ENCODE measurements around the gene SPATA25.
"Not testable (repeated sequence)": the region's sequence is repeated elsewhere in the genome, so short reads cannot be mapped to it uniquely, and the experiment has no call there.

SPATA25 gene

DNA sequence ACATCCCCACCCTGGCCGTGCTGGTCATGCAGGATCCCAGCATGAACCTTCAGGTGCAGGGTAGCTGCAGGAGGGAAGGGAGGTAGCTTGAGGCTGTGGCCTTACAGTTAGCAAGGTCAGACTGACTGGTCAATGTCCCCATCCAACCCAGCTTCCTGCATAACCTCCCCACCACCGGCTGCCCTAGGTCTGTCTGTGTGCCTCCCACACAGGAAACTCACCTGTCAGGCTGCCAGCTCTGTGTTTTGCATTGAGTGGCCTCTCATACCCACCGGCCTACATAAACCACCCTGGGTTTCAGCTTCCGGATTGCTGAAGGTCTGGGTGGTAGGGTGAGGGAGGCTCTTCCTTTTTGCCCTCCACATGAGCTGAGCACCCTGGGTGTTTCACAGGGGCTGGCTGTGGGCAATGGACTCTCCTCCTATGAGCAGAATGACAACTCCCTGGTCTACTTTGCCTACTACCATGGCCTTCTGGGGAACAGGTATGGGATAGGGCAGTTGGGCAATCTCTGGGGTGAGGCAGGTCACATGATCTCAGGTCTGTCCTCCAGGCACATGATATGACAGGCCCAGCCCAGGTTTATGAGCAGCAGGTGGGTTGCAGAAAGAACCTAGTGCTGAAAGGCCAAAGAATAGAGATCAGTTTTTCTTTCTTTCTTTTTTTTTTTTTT is 5.5 kb upstream of the SPATA25 start:
- no peak for DNase-seq (ENCODE audit: low spot score)

DNA sequence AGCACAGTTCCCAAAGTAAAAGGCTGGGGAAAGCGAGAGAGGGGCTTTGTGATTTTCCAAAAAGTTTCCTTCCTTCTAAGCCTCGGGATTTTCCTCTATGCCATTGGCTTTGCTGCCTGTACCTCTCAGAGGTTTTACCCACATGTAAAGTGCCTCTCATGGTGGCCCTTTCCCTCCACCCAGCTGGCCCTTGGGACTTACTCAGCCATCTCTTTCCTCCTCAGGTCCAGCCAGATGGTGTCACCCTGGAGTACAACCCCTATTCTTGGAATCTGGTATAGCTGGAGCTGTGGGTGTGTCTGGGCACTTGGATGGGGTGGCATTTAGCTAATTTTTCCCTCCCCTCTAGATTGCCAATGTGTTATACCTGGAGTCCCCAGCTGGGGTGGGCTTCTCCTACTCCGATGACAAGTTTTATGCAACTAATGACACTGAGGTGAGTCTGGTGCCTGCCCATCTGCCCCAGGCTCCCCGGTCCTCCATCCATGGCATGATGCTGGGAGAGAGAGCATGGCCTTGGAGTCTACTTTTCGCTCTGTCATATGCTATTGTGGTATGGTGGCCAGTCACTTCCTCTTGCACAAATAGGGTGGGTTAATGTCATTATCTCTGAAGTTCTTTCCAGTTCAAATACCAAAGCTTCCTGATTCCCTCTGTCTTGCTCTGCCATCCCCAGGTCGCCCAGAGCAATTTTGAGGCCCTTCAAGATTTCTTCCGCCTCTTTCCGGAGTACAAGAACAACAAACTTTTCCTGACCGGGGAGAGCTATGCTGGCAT is 4.8 kb upstream of the SPATA25 start:
- peak; percentile 41 for DNase-seq (ENCODE audit: low spot score)

DNA sequence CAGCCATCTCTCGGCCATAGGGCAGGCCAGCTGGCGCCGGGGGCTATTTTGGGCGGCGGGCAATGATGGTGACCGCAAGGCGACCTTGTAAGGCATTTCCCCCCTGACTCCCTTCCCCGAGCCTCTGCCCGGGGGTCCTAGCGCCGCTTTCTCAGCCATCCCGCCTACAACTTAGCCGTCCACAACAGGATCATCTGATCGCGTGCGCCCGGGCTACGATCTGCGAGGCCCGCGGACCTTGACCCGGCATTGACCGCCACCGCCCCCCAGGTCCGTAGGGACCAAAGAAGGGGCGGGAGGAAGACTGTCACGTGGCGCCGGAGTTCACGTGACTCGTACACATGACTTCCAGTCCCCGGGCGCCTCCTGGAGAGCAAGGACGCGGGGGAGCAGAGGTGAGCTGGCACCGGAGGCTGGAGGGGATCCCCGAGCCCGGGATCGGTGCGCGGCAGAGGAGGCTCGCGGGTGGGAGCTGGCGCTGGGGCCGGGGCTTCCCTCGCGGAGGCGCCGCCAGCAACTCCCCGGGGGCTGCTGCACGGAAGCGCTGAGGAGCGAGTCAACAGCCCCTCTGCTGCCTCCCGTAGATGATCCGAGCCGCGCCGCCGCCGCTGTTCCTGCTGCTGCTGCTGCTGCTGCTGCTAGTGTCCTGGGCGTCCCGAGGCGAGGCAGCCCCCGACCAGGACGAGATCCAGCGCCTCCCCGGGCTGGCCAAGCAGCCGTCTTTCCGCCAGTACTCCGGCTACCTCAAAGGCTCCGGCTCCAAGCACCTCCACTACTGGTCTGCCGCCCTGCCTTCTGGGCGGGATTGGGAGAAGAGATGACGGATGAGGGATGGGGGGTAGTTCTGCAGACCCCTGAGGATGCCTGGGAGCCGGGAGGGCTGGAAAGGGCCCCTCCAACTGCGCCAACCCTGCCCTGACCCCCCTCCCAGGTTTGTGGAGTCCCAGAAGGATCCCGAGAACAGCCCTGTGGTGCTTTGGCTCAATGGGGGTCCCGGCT is 3.9 kb upstream of the SPATA25 start, which contains the start of the genes CTSA and NEURL2:
Gene CTSA (plus strand): TSS at position 351 of the 999 bp plus-strand sequence. CDS start 234 bp downstream, at position 585.
Gene NEURL2 (minus strand): TSS at position 224 of the 999 bp plus-strand sequence. CDS start 217 bp downstream, at position 7.
- peak; percentile 99 for DNase-seq (ENCODE audit: low spot score)

DNA sequence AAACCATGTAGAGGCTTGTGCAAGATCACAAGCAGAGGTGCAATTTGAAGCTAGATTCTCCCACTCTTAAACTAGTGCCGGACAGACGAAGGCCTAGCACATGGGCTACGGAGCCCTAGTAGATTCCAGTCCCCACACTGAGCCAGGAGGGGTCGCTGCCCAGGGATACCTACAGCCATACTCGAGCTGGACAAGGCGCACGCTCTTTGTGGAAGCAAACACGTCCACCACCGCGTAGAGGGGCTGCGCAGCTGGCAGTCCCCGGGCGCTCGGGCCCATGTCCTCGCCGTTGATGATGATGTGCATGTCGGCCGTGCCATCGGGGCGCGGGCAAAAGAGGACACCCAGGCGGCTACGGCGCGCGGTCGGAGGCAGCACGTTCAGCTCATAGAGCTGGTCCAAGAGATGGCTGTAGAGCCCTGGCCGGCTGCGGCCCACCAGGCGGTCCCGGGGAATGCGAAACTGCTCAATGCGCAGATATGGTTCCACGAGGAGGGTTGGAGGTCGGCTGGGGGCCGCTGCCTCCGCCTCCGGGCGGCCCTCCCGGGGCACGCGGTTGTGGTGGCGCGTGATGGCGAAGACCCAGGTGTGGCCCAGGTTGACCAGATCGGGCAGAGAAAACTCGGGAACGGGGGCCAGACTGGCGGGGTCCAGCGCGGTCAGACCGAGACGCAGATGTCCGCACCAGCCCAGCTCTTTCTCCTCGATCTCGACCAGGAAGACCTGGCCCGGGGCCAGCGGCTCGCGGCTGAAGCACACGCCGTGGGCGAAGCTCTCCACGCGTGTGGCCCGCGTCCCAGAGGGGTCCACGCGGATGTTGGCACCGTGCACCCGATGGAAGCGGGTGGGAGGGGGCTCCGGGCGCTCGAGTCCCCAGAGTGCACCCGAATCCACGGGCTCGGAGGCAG is 2.9 kb upstream of the SPATA25 start:
- DNase-seq (ENCODE audit: low spot score) = peak; percentile 82

DNA sequence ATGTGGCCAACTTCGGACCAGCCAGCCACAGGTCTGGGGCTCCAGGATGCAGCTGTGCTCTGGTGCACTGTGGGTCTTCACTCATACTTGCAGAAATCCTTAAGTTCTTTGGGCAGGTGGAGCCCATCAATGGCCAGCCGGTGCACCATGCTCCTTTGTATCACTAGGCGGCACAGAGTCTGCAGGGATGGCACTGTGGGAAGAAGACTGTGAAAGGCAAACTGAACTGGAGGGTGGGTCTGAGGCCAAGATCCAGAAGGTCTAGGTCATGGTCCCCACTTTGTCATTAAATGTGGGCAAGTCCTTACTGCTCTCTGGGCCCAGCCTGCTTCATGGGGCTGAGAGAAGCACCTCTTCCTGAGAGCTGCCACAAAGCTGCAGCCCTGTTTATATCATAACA is 1.3 kb upstream of the SPATA25 start:
- no peak for DNase-seq (ENCODE audit: low spot score)

DNA sequence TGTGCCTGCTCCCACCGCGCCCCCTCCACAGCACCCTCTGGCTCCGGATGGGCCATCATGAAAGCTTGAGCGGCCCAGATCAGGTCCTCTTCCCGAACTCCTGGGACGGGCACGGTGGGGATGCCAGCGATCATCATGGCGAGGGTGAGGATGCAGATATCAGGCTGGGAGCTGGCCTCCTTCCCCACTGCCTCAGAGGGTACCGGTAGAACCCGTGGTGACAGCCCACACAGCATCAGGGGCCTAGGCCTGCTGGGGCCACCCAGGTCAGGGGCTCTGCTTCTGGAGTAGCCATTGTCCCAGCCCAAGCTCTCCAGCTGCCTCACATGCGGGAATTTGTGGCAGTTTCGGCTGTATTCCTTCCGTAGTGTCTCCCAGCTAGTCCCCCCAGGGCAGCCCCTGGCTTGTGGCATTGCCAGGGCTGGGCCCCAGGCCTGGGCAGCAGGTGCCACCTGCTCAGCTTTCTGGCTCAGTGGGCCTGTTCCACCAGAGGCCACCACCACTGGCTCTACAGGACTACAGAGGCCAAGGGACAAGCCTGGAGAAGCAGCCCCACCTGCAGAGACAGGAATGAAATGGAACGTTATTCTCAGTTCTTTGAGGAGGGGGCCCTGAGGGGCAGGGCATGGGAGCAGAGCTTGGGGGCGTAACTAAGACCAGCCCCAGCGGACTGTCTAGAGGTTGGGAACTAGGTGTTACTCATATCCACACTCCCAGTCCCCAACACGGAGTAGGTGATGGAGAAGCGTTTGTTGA is 654 bp downstream of the SPATA25 start:
- DNase-seq (ENCODE audit: low spot score) = no peak

DNA sequence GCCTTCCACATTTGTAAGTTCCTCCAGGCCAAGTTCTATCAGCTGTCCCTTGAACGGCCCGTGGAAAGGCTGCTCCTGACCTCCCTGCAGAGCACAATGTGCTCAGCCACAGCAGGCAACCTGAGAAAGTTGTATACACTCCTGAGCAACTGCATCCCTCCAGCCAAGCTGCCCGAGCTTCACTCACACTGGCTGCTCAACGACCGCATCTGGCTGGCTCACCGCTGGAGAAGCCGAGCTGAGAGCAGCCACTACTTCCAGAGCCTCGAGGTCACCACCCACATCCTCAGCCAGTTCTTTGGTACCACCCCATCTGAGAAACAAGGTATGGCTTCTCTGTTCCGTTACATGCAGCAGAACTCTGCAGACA is 4.3 kb downstream of the SPATA25 start:
- no peak for DNase-seq (ENCODE audit: low spot score)

DNA sequence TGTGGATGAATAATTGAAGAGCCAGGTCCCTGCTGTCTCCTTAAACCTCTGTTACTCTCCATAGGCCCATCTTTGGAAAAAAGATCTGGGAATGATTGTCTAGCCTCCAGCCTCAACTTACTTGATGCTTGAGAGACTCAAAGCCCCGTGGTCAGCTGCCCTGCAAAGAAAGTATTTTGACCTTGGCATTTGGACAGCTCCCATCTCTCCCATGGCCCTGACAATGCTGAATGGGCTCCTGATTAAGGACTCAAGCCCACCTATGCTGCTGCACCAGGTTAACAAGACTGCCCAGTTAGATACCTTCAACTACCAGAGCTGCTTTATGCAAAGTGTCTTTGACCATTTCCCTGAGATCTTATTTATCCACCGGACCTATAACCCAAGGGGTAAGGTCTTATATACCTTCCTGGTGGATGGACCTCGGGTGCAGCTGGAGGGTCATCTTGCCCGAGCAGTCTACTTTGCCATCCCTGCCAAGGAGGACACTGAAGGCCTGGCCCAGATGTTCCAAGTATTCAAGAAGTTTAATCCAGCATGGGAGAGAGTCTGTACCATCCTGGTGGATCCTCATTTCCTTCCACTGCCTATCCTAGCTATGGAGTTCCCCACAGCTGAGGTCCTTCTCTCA is 4.8 kb downstream of the SPATA25 start:
- DNase-seq (ENCODE audit: low spot score) = no peak

DNA sequence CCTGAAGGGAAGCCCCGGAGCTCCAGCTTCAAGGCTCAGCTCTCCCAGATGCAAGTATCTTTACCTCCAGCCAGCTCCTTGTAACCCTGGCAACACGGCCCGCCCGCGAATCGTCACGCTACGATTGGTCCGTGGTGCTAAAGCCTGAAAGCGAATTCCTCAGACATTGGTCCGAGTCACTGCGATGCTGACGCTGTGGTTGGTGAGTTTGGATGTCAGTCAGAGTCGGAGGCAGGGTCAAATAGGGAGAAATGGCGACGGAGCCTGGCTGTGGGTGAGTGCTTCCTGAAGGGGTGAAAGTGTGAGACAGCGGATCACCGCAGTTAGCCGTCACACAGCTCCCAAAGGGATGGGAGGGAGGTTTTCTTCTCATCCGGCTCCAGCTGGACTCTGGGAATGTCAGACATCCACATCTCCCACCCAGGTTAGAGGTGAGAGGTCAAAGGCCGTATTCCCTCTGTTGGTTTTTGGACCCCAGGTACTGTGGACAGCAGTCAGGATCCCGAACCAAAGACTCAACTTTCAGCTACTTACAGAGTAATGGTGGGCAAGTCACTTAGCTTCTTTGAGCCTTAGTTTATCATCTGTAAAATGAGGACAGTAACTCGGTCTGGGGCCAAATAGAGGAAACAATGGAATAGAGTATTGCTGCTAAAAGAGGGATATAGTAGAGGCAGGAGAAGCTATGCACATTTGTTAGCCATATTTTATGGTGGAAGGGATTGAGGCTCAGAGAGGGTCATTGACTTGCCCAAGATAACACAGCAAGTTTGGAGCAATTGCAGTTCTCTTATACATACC is 6.2 kb downstream of the SPATA25 start, which contains the start of gene ZSWIM1:
Gene ZSWIM1 (plus strand): TSS at position 240 of the 801 bp plus-strand sequence. CDS start 1,366 bp downstream, outside the sequence.
- DNase-seq (ENCODE audit: low spot score) = peak; percentile 97

DNA sequence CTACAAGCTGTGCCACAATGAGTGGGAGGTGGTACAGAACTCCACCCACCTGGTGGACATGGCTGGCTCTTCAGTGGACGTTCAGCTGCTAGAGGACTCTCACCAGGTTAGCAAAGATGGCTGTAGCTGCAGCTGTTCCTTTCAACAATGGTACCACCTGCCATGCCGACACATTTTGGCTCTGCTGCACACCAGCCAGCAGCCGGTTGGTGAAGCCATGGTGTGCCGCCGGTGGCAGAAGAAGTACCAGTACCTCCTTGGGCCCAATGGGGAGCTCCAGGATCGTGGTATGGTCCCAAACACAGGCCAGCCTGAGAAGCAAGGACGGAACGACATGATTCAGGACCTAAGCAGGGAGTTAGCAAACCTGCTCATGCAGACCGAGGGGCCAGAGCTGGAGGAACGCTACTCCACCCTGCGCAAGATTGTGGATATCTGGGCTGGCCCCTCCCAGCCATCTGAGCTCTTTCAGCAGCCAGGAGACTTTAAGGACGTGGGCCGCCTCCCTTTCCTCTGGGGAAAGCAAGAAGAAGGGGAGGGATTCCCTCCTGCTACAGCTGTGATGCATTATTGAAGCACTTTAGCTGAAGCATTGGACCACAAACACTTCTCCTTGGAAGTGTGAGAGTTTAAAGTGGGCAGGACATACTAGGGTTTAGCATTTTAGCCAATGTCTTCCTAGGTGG is 9.2 kb downstream of the SPATA25 start:
- no peak for DNase-seq (ENCODE audit: low spot score)

DNA sequence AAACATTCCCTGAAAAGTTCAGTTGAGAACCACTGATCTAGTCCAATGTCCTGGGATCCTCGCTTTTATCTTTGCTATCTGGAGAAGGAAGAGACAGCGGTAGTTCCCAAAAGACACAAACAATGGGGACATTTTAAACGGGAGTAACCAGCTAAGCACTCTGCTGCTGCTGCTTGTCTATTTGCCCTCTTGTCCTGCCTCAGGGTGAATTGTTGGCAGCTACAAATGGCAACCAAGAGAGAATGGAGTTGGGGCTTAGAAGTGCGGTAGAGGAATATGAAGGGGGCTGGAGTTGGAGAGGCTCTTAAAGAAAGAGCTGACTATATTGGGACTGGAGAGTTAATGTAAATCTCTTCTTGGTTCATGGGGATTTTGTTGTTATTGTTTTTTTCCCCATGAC is 12.8 kb downstream of the SPATA25 start:
- no peak for DNase-seq (ENCODE audit: low spot score)

DNA sequence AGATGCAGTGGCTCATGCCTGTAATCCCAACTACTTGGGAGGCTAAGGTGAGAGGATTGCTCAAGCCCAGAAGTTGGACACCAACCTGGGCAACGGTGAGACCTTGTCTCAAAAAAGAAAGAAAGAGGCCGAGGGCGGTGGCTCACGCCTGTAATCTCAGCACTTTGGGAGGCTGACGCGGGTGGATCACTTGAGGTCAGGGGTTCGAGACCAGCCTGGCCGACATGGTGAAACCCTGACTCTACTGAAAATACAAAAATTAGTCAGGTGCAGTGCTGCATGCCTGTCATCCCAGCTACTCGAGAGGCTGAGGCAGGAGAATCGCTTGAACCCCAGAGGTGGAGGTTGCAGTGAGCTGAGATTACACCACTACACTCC is 13.3 kb downstream of the SPATA25 start:
- DNase-seq (ENCODE audit: low spot score) = not testable (repeated sequence)

DNA sequence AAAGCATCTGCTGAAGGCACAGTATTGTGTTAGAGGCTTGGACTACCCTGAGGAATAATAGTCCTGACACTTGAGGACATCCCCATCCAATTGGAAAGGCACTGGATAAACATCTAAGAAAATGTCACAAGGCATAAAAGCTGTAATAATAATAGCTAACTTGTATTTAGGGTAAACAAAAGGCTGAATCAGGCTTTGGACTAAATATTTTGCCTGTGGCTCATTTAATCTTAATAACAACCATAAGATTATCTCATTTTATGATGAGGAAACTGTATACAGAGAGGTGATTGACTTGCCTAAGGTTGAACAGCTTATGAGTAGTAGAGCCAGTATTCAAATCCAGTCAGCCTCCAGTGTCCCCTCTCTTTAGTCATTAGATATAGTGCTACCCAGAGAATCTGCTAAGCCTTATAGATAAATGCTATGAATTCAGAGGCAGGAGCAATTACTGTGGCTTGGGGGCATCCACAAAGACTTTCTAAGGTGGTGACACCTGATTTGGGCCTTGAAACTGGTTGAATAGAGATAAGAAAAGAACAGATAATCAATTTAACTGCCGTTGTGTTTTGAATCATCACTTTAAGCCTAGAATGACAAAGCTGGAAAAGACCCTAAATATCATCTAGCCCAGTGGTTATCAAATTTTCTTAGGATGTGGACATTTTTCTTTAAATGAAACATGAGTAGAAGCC is 13.9 kb downstream of the SPATA25 start:
- no peak for DNase-seq (ENCODE audit: low spot score)

DNA sequence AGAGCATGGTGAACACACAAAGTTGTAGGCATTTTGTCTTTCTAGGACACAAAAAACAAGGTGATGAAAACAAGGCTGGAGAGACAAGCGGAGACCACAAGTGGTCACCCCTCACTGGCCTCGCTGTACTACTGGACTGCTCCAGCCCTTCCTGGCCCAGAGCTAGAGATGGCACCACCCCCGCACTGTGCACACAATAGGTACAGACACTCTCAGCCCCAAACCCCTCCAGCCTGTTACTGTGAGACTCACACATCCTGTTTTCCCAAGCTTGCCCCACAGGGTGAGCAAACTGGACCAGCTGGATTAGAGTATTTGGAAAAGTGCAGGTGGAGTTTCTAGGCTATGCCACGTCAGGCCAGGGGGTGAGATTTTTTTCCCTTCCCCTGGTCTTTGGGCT is 14.8 kb downstream of the SPATA25 start:
- no peak for DNase-seq (ENCODE audit: low spot score)

DNA sequence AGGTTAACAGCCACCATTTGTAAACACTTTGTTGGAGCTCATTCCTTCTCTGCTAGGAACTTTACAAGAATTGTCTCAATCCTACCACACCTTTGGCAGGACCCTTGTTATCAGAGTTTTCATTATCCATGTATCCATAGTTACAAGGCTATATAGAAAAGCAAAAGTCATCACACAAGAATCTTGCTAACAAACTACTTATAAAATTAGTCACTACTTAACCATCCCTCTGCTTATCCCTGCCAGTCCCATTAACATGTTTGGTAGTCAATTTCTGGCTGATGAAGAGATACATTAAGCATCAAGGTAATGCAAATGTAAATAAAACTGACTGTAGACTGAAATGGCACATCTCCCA is 19.6 kb downstream of the SPATA25 start:
- DNase-seq (ENCODE audit: low spot score) = no peak

DNA sequence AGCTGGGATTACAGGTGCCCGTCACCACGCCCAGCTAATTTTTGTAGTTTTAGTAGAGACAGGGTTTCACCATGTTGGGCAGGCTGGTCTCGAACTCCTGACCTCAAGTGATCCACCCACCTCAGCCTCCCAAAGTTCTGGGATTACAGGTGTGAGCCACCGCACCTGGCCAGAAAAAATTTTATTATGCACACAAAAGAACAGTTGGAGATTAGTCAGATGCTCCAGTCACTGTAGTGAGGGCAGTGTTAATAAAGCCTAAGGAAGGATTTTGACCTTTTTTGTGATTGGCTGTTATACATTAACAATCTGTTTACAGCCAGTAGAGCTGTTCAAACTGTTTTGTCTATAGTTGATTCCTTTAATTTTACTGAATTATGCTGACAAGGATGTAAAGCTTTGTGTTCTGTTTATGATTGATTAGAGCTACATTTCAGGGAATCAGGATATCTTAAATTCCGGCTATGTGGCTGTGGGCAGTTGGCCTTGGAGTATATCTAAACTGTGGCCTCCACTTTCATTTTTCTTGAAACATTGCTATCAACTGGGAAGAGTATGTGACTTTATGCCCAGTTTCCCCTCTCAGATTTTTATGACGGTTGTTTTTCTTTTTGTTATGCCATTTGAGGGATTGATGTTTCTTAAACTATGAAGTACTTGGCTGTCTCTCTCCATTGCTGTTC is 20.1 kb downstream of the SPATA25 start:
- DNase-seq (ENCODE audit: low spot score) = no peak

DNA sequence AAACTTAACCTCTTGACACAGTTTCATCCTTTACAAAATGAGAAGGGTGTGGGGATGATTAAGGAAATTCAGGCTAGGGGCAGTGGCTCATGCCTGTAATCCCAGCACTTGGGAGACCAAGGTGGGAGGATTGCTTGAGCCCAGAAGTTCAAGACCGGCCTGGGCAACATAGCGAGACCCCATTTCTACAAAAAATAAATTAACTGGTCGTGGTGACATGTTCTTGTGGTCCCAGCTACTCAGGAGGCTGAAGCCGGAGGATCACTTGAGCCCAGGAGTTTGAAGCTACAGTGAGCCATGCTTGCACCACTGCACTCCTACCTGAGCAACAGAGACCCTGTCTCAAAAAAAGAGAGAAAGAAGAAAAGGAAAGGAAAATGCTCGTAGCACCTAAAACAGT is 21.0 kb downstream of the SPATA25 start:
- DNase-seq (ENCODE audit: low spot score) = no peak
